22Rv1 (cell line): ENCODE results near the gene SWI5.
"Not testable (repeated sequence)": the region's sequence is repeated elsewhere in the genome, so short reads cannot be mapped to it uniquely, and the experiment has no call there.

Experiments
- H3K27ac ChIP-seq: fragments of 450-650 bp; 2 replicates; pipeline ENCODE4 v1.5.1; 2017
- ZFX ChIP-seq: fragments of 450-650 bp; IDR thresholded peaks from 2 replicates; pipeline ENCODE4 v1.6.1; 2017; ENCODE audit warnings: antibody characterized with exemption, borderline replicate concordance
- TF ChIP-seq, protein P1 (sequence below): fragments of 450-650 bp; IDR thresholded peaks from 2 replicates; pipeline ENCODE4 v1.5.1; 2017; ENCODE audit warnings: mild to moderate bottlenecking

SWI5 gene

DNA sequence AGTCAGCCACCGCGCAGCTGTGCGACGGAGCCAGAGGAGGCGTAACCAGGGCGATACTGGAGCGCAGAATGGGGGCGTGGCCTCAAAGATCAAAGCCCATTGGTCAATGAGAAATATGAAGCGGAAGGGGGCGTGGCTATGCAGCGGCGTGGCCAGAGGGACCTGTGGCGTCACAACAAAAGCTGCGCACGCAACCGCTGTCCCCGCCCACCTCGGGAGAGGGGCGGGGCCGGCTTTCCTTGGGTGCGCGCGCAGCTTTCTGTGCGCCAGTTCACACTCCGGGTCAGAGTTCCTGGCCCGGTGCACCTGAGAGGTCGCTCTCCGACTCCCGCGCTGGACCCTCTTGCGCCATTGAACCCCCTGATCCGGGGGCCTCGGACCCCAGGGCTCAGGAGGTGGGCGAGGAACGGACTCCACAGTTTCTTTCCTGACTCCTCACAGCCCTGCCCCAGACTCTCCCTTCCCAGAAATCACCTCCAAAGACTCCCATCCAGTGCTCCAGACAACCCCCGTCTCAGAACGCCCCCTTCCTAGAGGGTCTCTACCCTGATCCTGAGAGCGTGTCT lies at the start of gene SWI5:
SWI5 (plus strand) TSS at position 269 of the 566 bp plus-strand sequence.
- H3K27ac ChIP-seq = peak within 1 kb of the TSS; percentile 59
- TF ChIP-seq, protein P1, sequence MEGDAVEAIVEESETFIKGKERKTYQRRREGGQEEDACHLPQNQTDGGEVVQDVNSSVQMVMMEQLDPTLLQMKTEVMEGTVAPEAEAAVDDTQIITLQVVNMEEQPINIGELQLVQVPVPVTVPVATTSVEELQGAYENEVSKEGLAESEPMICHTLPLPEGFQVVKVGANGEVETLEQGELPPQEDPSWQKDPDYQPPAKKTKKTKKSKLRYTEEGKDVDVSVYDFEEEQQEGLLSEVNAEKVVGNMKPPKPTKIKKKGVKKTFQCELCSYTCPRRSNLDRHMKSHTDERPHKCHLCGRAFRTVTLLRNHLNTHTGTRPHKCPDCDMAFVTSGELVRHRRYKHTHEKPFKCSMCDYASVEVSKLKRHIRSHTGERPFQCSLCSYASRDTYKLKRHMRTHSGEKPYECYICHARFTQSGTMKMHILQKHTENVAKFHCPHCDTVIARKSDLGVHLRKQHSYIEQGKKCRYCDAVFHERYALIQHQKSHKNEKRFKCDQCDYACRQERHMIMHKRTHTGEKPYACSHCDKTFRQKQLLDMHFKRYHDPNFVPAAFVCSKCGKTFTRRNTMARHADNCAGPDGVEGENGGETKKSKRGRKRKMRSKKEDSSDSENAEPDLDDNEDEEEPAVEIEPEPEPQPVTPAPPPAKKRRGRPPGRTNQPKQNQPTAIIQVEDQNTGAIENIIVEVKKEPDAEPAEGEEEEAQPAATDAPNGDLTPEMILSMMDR = no peak
- no peak for TF ChIP-seq ZFX

- no peak overlapping the region for H3K27ac ChIP-seq
- TF ChIP-seq, protein P1 = no peak
Measured at GRCh38 chr9:128226412-128226801, 49.7 kb upstream of the SWI5 start.

- H3K27ac ChIP-seq = not testable (repeated sequence)
Measured at GRCh38 chr9:128230897-128231296, 45.2 kb upstream of the SWI5 start.

- H3K27ac ChIP-seq = no peak overlapping the region
- no peak for TF ChIP-seq ZFX
Measured at GRCh38 chr9:128231638-128232527, 44.2 kb upstream of the SWI5 start.

GRCh38 chr9:128232528-128233428 lies 43.3 kb upstream of the SWI5 start:
- TF ChIP-seq ZFX = no peak
- TF ChIP-seq, protein P1 = no peak

DNA sequence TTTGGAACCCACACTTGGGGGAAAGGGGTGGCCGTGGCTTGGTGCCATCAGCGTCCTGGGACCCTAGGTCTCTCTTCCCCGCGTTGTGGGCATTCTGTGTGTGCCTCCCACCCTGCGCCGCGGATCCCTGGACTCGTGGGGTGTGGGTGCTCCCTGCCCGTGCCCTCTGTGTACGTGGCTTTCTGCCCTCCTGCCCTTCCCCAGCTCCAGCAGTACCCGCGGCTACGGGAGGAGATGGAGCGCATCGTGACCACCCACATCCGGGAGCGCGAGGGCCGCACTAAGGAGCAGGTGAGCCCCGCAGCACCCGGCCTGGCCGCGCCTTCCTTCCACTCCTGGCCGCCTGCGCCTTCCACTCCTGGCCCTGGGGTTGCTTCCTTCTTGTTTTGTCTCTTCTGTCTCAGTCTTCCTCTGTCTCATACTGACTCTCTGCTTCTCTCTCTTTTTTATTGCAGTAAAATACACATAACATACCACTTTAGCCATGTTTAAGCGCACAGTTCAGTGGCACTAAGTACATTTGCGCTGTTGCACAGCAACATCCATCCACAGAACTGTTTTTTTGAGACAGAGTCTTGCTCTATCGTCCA lies 42.2 kb upstream of the SWI5 start:
- TF ChIP-seq, protein P1 = no peak
- no peak for TF ChIP-seq ZFX
- H3K27ac ChIP-seq = no peak overlapping the region

More at GRCh38 chr9:128232528-128233428, 43.3 kb upstream of the SWI5 start:
- no peak overlapping the region for H3K27ac ChIP-seq

GRCh38 chr9:128242124-128242523 lies 34.0 kb upstream of the SWI5 start:
- H3K27ac ChIP-seq = no peak overlapping the region
- TF ChIP-seq ZFX = no peak
- TF ChIP-seq, protein P1 = no peak
